Measurements from ENCODE around the gene SHB.

- TF ChIP-seq L3MBTL2 (conservative IDR thresholded peaks at IDR 0.05) (no peak), BHLHE40 (IDR thresholded peaks at IDR 0.05; ENCODE audit: borderline replicate concordance) (no peak), FOXK2 (IDR thresholded peaks at IDR 0.05) (no peak), FOXM1 (IDR thresholded peaks at IDR 0.05; ENCODE audit: borderline replicate concordance) (no peak), SP1 (IDR thresholded peaks at IDR 0.05) (no peak), FOXA1 (IDR thresholded peaks at IDR 0.05) (no peak), PKNOX1 (IDR thresholded peaks at IDR 0.05) (no peak), SUZ12 (IDR thresholded peaks at IDR 0.05) (no peak), TARDBP (IDR thresholded peaks at IDR 0.05) (no peak), HDGF (IDR thresholded peaks at IDR 0.05; ENCODE audit: borderline replicate concordance) (no peak)
These were observed 21.1 kb upstream of the SHB start for GRCh38 chr9:38090170-38090569.
